Measurements from ENCODE around the gene NPHS2. TPM values are rescaled to one million over a fixed set of nuclear protein-coding genes. Genes with fewer than 3 reads are reported as not detected.
A peak's percentile ranks its signal among the peaks of the same experiment; 100 is the strongest.

NPHS2 gene
- total and polyA plus RNA-seq, 2 of the 4 experiments (the other 2 are of a cell fraction): not detected

DNA sequence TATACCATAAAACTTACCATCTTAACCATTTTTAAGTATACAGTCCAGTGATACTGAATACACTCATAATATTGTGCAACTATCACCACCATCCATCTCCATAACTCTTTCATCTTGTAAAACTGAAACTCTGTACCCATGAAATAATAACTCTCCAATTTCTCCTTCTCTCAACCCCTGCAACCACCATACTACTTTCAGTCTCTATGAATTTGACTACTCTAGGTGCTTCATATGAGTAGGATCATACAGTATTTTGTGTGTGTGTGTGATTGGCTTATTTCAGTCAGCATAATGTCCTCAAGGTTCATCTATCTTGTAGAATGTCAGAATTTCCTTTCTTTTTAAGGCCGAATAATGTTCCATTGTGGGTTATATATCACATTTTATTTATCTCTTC lies 17.7 kb downstream of the NPHS2 start:
- DNase-seq (no peak), ATAC-seq (ENCODE audit: low read depth) (no peak)
- H3K9me3 ChIP-seq (ENCODE audit: control insufficient read depth, insufficient read depth, low read length): no peaks in the 10 kb centered on the region
- H3K27ac ChIP-seq (ENCODE audit: insufficient read depth, low read length): no peak overlapping the region
- no peak overlapping the region for H2BK15ac ChIP-seq (ENCODE audit: low read depth, low read length)
- BruUV-seq (replicated peaks): no TSS peak
- H3K18ac ChIP-seq (ENCODE audit: low read depth, low read length): no peak overlapping the region
- no CpG with 5 or more reads among the region's 1 CpG for WGBS, 2 experiments (ENCODE audit: extremely low coverage in 2 of 2, insufficient read length in 1 of 2)
- dilution Hi-C loops (cut with HindIII; ENCODE audit: low sequenced_read_pairs, unreplicated experiment) (no loop called here), intact Hi-C loops (cut with micrococcal nuclease) (no loop called here), in situ Hi-C loops (cut with MboI; ENCODE audit: low sequenced_read_pairs) (no loop called here)
- H2AFZ ChIP-seq (replicated peaks; ENCODE audit: low read length, poor library complexity): no peak overlapping the region
- H4K91ac ChIP-seq (ENCODE audit: insufficient read depth, low read depth, low read length): no peak overlapping the region
- no peak overlapping the region for H2BK120ac ChIP-seq (ENCODE audit: low read depth, low read length)
- H4K20me1 ChIP-seq (ENCODE audit: insufficient read depth, low read length): no peaks in the 10 kb centered on the region
- no peak overlapping the region for H2AK5ac ChIP-seq (ENCODE audit: low read depth, low read length)
- H2AK9ac ChIP-seq (replicated peaks; ENCODE audit: low read depth, low read length, poor library complexity): no peak overlapping the region
- POLR2A ChIA-PET (ENCODE audit: unreplicated experiment): no interaction called here
- no peak overlapping the region for H3K23ac ChIP-seq (ENCODE audit: low read depth, low read length)
- H3K56ac ChIP-seq (ENCODE audit: extremely low read depth, insufficient read depth, low read length): no peak overlapping the region
- H3K4me1 ChIP-seq (ENCODE audit: control insufficient read depth, insufficient read depth, low read length): no peaks in the 10 kb centered on the region
- H3K27me3 ChIP-seq (ENCODE audit: control insufficient read depth, insufficient read depth, low read length): peaks cover 2% of the 10 kb centered on the region; the same call in 1 of the 2 replicates
- H3K4me3 ChIP-seq (ENCODE audit: insufficient read depth, low read depth, low read length): no peak overlapping the region
- no peaks in the 10 kb centered on the region for H3K36me3 ChIP-seq (ENCODE audit: control insufficient read depth, insufficient read depth, low read length)
- H3K79me1 ChIP-seq (ENCODE audit: low read depth in 1 of 2, low read length in 2 of 2): no peaks in the 10 kb centered on the region
- H3K9me1 ChIP-seq (ENCODE audit: insufficient read depth, low read length): no peaks in the 10 kb centered on the region
- no peak overlapping the region for H3K14ac ChIP-seq (replicated peaks; ENCODE audit: low read depth, low read length)
- H3K4ac ChIP-seq (ENCODE audit: low read depth, low read length): no peak overlapping the region
- CTCF ChIA-PET: no interaction called here
- H4K8ac ChIP-seq (ENCODE audit: low read depth in 2 of 2, low read length in 2 of 2): no peak overlapping the region
- H2BK5ac ChIP-seq (ENCODE audit: low read depth, low read length, poor library complexity, severe bottlenecking): no peak overlapping the region
- no peak overlapping the region for H3K4me2 ChIP-seq (ENCODE audit: low read depth, low read length)
- H3K9ac ChIP-seq (ENCODE audit: low read depth, low read length): no peak overlapping the region
- TF ChIP-seq RCOR1 (IDR thresholded peaks at IDR 0.05; ENCODE audit: insufficient replicate concordance, low read length): no peak
- TF ChIP-seq CEBPB (IDR thresholded peaks at IDR 0.05; ENCODE audit: low read depth, low read length): peak; percentile 20; the same call in 1 of the 2 replicates
- no peak overlapping the region for H4K5ac ChIP-seq (ENCODE audit: low read depth, low read length)
- no peak overlapping the region for H2BK20ac ChIP-seq (ENCODE audit: low read depth, low read length)

All from IMR-90 (cell line).